ENCODE measurements around the gene ZSWIM5. TPM values are rescaled to one million over a fixed set of nuclear protein-coding genes. Genes with fewer than 3 reads are reported as not detected.
"Not testable (repeated sequence)": the region's sequence is repeated elsewhere in the genome, so short reads cannot be mapped to it uniquely, and the experiment has no call there.

The ZSWIM5 gene
- total RNA-seq, 1 experiment from 2014 or later: not detected

DNA sequence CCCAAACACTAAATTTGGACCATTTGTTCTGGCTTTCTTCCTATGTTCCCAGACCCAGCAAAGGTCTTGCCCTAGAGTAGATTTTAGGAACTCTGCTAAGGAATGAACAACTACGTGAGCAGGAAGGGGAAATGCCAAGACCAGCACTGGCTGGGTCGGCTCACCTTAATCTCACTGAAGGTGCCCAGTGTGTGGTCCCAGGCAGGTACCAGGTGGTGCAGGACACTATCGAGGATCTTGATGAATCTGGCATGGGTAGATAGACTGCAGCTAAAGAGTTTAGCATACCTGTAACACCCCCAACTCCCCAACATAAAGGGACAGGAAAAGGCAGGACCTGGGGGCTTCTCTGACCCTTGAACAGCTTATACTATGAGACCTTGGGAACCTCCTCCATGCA, 198.3 kb downstream of the ZSWIM5 start:
- no peak for DNase-seq (ENCODE audit: low read depth)

DNA sequence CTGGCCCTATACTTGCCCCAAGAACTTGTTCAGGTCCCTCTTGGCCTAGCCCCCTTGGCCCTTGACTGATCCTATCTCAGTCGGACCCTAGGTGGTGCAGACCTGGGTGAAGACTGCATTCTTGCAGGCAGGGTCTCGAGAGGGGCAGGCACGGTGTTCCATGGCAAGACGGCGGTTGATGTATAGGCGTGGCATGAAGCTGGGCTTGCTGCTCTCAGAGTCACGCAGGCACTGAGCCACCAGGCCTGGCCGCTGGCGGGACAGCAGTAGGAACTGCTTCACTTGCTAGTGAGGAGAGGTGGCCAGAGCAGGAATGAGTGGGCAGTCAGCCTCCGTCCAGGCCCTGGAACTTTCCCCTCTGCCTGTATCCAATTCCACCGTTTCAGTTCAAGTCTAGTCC, 199.1 kb downstream of the ZSWIM5 start:
- no peak for DNase-seq (ENCODE audit: low read depth)

DNA sequence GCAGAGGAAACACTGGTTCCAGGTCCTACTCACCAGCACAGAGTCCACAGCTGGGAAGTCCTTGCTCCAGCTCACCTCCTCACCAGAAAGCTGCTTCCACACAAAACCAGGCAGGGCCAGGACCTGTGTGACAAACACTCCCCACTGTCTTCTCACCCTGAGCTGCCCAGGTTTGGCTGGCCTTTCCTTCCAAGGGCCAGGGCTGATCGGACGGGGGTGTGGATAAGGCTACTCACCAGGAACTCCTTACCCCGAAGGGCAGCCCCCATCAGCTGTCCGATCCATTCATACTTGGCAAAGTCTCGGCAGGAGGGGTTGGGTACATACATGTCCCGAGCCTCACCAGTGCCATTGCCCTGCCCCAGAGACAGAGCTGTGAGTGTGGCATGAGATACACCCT, 200.6 kb downstream of the ZSWIM5 start:
- no peak for DNase-seq (ENCODE audit: low read depth)

DNA sequence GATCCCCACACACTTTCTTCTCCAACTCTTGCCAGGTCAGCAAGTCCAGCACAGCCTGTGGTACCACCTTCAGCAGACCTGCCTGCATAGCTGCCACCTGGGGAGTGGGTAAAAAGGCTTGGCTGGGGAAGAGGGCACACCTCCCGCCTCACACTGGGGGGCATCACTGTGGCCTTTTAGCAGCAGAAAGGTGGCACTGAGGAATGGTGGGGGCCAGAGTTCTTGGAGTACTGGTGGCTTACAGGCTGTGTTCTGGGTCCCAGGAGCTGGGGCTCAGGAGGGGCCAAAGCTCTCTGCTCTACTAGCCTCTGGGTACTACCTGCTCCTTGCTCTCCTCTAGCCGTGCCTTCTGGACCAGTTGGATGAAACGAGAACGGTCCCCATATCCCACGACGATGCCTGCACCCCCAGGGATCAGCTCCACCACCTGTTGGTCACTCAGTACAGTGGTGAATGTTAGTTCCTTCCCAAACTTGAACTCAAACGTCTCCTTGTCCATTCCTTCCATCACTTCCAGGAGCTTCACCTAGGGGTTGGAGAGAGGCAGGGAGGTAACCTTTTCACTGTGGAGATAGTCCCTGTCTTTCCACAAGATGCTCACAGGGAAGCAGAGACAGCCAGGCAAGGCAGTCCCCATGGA, 202.0 kb downstream of the ZSWIM5 start:
- no peak for DNase-seq (ENCODE audit: low read depth)

DNA sequence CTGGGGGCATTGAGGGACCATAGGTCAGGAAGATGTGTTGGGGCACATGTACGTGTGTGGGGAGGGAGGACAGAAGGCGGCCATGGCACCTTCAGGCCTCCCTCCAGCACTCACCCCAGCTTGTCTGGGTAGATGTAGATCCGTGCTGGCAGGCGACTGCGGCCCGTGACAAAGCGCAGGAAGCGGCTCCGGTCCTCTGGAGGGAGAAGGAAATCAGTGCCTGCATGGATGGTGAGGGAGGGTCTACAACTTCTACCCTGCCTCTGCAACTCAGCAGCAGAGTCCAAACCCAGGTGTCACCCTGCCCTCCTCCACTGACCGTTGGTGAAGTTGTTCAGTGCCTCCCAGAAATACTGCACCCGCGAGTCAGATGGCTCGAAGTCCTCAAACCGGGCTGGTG, 202.7 kb downstream of the ZSWIM5 start:
- no peak for DNase-seq (ENCODE audit: low read depth)

DNA sequence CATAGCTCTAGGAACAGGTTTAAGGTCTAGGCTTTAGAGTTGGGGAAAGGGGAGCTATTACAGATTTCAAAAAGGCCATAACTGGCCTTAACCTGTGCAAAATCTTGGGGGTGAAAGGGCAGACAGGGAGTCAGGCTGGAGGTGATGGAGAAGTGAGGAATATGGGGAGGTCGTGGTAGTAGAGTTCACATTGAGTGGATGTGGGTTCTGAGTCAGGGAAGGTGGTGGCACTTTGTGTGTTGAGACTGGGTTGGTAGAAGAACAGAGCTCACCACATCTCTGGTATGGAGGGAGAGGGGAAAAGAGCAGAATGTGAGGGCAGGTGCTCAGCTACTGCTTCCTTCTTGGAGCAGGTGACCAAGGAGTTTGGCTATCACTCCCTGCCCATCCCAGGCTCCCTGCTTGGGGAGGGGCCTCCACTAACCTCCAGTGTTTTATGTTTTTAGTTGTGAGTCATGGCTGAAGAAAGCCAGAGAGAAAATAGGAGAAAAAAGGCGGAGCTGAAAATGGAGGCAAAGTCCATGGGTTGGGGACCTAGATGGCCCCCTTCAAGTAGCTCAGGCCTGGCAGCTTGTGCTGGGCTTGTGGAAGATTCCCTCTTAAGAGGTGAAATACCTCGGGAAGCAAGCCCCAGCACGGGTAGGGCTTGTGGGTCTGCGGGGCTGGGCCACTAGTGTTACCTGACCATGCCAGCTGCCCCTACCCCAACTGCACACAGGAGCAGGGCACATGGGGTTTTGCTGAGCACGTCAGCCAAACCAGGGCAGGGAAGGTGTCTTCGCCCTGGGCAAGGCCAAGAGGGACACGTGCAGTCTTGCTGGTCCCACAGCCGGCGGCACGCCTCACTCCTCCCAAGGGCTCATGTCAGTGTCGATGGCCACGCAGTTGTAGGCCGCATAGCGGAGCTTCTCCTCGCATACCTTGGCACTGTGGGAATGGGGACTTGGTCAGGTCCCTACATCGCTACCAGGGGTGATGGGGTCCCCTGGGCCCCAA, 203.5 kb downstream of the ZSWIM5 start:
- no peak for DNase-seq (ENCODE audit: low read depth)

DNA sequence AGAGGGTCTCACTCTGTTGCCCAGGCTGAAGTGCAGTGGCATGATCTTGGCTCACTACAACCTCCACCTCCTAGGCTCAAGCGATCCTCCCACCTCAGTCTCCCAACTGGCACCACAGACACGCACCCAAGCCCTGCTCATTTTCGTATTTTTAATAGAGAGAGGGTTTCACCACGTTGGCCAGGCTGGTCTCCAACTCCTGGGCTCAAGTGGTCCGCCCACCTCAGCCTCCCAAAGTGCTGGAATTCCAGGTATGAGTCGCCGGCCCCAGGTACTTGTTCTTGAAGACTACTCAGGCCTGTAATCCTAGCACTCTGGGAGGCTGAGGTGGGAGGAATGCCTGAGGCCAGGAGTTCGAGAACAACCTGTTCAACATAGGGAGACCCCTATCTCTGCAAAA, 204.8 kb downstream of the ZSWIM5 start:
- DNase-seq (ENCODE audit: low read depth): not testable (repeated sequence)

DNA sequence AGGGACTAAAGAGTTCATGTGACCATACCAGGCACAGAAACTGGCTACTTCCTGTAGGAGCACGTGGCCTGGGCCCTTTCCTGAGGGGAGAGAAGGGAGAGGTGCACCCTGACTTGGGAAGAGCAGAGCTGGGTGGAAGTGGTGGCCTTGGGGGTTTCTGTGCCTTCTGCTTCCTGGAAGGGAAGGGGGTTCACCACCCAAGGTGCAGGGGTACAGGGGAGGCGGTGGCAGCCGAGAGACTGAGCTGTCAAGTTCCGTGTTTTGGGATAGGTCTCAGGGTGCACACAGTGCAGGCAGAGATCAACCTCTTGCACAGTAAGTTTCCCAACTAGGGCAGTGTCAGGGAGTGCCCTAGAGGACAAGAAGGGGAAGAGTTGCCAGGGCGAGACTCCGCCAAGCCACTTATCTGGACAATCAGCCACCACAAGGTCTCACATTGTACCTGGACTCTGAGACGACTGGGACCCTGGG, 205.4 kb downstream of the ZSWIM5 start:
- DNase-seq (ENCODE audit: low read depth): no peak

DNA sequence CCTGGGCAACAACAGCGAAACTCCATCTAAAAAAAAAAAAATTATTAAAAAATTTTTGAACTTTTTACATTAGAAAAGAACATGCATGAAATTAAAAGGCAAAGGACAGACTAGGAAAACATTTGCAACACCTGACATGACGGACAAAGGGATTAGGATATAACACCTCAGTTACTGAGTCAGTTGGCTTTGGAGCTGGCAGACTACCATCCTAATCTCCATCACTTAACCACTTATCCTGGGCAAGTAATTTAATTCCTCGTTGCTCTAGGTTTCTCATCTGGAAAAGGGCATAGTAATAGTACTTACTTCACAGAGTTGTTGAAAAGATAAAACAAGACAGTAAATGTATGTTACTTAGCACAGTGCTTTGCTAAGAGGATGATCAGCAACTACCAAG, 207.2 kb downstream of the ZSWIM5 start:
- DNase-seq (ENCODE audit: low read depth): no peak

DNA sequence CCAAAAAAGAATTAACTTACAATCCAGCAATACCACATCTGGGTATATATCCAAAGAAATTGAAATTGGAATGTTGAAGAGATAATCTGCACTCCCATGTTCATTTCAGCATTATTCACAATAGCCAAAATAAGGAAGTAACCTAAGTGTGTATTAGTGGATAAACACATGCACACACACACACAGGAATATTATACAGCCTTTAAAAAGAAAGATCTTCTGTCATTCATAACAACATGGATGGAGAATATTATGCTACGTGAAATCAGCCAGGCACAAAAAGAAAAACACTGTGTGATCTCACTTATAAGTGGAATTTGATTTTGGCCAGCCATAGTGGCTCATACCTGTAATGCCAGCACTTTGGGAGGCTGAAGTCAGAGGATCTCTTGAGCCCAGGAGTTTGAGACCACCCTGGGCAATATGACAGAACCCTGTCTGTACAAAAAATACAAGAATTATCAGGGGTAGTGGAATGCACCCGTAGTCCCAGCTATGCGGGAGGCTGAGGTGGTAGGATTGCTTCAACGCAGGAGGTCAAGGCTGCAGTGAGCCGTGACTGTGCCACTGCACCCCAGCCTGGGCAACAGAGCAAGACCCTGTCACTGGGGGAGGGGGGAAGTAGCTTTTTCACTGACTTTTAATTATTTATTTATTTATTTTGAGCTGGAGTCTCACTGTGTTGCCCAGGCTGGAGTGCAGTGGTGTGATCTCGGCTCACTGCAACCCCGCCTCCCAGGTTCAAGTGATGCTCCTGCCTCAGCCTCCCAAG, 210.8 kb downstream of the ZSWIM5 start:
- no peak for DNase-seq (ENCODE audit: low read depth)

DNA sequence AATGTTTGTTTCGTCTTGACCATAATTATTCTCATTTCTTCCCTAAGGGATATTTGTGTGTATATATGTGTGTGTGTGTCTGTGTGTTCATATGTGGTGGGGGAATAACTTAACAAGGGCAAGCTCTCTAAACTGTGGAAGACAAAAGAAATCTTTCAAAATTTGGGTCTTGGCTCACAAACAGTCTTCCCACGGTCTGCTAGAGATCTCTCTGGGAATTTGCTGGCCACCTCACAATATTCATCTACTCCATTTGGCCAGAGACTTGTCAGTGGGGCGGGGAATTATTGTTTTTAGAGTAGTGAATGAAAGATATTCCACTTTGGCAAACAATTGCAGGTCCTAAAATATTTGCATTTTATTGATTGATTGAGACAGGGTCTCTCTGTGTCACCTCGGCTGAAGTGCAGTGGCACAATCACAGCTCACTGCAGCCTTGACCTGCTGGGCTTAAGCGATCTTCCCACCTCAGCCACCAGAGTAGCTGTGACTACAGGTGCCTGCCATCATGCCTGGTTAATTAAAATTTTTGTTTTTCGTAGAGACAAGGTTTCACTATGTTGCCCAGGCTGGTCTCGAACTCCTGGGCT, 212.0 kb downstream of the ZSWIM5 start:
- DNase-seq (ENCODE audit: low read depth): no peak

DNA sequence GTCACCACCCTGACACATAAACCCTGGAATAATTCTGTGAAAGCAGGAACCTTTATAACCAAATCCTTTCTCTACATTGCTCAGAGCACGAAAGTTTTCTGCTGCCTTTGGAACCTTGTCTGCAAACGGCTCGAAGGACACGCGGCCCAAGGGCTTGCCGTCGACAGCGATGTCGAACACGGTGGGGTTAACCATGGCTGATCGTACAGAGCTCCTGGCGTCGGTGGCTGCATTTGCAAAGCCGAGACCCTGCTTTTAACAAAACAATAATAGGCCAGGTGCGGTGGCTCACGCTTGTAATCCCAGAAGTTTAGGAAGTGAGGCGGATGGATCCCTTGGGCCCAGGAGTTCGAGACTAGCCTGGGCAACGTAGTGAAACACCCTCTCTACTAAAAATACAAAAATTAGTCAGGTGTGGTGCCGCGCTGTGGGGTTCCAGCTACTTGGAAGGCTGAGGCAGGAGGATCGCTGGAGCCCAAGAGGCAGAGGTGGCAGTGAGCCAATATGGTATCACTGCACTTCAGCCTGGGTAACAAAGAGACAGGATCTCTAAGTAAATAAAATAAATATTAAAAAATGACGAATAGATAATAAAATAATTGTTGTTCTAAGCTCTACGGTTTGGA, 217.8 kb downstream of the ZSWIM5 start:
- no peak for DNase-seq (ENCODE audit: low read depth)

DNA sequence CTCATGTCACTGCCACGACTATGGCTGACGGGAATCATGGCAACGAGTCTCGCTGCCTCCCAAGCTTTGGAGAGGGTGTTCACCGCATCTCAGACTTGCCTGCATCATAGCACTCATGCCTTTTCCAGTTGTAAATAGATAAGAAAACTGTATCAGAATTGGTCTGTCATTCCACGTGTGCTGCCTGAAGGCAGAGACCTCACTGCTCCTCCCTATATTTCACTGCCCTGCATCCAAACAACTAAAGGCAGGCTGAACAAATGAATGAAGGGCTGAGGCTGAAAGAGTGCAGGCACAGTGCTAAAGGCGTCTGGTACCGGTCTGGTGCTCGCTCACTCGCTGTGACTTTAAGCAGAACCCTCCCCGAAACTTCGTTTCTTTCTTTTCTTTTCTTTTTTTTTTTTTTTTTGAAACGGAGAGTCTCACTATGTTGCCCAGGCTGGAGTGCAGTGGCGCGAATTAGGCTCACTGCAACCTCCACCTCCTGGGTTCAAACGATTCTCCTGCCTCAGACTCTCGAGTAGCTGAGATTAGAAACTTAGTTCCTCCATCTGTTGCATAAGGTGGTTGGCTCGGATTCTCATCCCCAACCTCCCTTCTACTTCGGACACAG, 220.6 kb downstream of the ZSWIM5 start:
- DNase-seq (ENCODE audit: low read depth): no peak

DNA sequence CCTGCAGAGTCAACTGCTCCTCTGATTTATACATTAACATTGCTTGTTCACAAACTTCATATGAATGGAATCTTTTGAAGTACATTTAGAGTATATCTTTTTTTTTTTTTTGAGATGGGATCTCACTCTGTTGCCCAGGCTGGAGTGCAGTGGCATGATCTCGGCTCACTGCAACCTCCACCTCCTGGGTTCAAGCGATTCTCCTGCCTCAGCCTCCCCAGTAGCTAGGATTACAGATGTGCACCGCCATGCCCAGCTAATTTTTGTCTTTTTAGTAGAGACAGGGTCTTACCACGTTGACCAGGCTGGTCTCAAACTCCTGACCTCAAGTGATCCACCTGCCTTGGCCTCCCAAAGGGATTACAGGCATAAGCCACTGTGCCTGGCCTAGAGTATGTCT, 229.0 kb downstream of the ZSWIM5 start:
- DNase-seq (ENCODE audit: low read depth): not testable (repeated sequence)

DNA sequence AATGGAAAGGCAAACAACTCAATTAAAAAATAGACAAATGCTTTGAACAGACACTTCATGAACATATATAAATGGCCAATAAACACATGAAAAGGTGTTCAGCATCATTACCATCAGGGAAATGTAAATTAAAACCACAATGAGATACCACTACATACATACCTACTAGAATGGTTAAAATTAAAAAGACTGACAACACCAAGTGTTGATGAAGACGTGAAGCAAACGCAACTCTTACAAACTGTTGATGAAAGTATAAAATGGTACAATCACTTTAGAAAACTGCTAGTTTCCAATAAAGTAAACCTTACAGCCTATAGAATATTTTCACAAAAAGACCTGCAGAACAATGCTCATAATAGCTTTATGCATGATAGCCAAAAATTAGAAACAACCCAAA, 230.2 kb downstream of the ZSWIM5 start:
- DNase-seq (ENCODE audit: low read depth): no peak

DNA sequence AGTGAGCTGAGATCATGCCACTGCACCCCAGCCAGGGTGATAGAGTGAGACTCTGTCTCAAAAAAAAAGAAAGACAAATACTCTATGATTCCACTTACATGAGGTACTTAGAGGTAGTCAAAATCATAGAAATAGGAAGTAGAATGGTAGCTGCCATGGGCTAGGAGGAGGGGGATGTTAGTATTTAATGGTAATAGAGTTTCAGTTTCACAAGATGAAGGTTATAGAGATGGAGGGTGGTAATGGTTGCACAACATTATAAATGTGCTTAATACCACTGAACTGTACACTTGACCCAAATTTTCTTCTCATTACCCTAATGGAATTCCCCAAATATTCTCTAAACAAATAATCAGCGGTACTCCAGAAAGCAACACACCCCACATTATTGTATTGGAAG, 232.8 kb downstream of the ZSWIM5 start:
- DNase-seq (ENCODE audit: low read depth): no peak

DNA sequence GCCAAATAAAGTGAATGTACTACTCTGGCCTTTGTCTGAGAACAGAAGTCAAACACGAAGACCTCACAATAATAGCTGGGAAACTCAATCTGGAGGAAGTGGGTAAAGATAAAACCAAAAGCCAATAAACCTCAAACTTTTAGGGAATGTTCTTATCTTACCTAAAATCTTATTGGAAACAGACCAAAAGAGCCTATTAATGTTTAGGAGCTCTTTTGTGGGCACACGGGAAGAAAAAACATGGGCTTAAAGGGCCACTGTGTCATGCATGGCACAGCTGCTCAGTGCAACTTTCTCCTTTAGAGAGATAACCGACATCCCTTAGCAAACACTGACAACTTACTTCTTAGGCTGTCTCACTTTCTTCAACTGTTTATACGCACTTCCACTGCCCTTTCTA, 236.1 kb downstream of the ZSWIM5 start:
- DNase-seq (ENCODE audit: low read depth): peak; percentile 67

All from HT1080 (cell line).